ENCODE measurements around the gene RILPL1. TPM values are rescaled to one million over a fixed set of nuclear protein-coding genes. Genes with fewer than 3 reads are reported as not detected.
"Not testable (repeated sequence)": the region's sequence is repeated elsewhere in the genome, so short reads cannot be mapped to it uniquely, and the experiment has no call there.

Gene RILPL1
- total and polyA plus RNA-seq, 10 of the 15 experiments (the other 5 are each of a cell fraction or from before 2014, with no cell fraction given) = 0.05 to 0.61 (median 0.25) TPM

GRCh38 chr12:123540899-123541662 is 7.6 kb upstream of the RILPL1 start:
- FAIRE-seq (no peak), ATAC-seq (no peak), DNase-seq (ENCODE audit: low read depth, low spot score) (no peak)
- no peak overlapping the region for H2AFZ ChIP-seq (ENCODE audit: control insufficient read depth, low read depth, low read length)
- in situ Hi-C loops (cut with MboI) = no loop called here
- intact Hi-C loops (cut with micrococcal nuclease; ENCODE audit: unreplicated experiment) = no loop called here
- CTCF ChIA-PET = interaction anchor here (1.4 kb wide), 1 partner anchor 41 kb away, joined by 4 read pairs; no protein-coding TSS in a partner anchor
- H3K79me2 ChIP-seq (ENCODE audit: control insufficient read depth, insufficient read depth, low read length) = no peaks in the 10 kb centered on the region
- H3K27ac ChIP-seq (ENCODE audit: control insufficient read depth, insufficient read depth) = no peak overlapping the region
- H3K9ac ChIP-seq (ENCODE audit: control insufficient read depth, insufficient read depth, low read length) = no peak overlapping the region
- POLR2A ChIA-PET = no interaction called here
- BruUV-seq (replicated peaks) = no TSS peak
- H3K4me3 ChIP-seq = no peak overlapping the region
- no peak overlapping the region for H3K4me2 ChIP-seq (ENCODE audit: control insufficient read depth, insufficient read depth)
- RAD21 ChIA-PET (ENCODE audit: unreplicated experiment) = interaction anchor here (0.6 kb wide), 1 partner anchor 8 kb away, joined by 4 read pairs; no protein-coding TSS in a partner anchor
- H3K4me1 ChIP-seq (ENCODE audit: control insufficient read depth, insufficient read depth, low read length) = no peaks in the 10 kb centered on the region
- SMC1A ChIA-PET (ENCODE audit: uncharacterized antibody, unreplicated experiment) = no interaction called here
- H3K27me3 ChIP-seq (replicated peaks in 1 of 2; ENCODE audit: control insufficient read depth in 2 of 2, insufficient read depth in 2 of 2, low read length in 1 of 2) = no peaks in the 10 kb centered on the region; a peak in 1 of 4 replicates
- no peaks in the 10 kb centered on the region for H4K20me1 ChIP-seq (ENCODE audit: control insufficient read depth, insufficient read depth)
- TF ChIP-seq PAX8 (IDR thresholded peaks at IDR 0.05) (no peak), ETV6 (conservative IDR thresholded peaks at IDR 0.05 in 1 of 2, IDR thresholded peaks at IDR 0.05 in 1 of 2; ENCODE audit: borderline replicate concordance in 1 of 2, low read depth in 1 of 2) (no peak), BCL3 (IDR thresholded peaks at IDR 0.05; ENCODE audit: borderline replicate concordance, insufficient read depth, low read depth, low read length, poor library complexity, severe bottlenecking) (no peak), CBX3 (IDR thresholded peaks at IDR 0.05; ENCODE audit: borderline replicate concordance, low read depth) (no peak)
- WGBS (ENCODE audit: insufficient coverage, insufficient replicate concordance, low lambda C conversion rate, missing lambda C conversion rate) = 47% methylated on average over 15 of the region's 15 CpGs
- H3K36me3 ChIP-seq (ENCODE audit: control insufficient read depth in 2 of 2, insufficient read depth in 2 of 2, low read length in 1 of 2) = no peaks in the 10 kb centered on the region
- no peaks in the 10 kb centered on the region for H3K9me3 ChIP-seq (replicated peaks; ENCODE audit: control insufficient read depth, insufficient read depth, low read length)

GRCh38 chr12:123535952-123536351 is 2.4 kb upstream of the RILPL1 start:
- CTCF ChIA-PET = interaction anchor here (1.0 kb wide), 1 partner anchor 67 kb away, joined by 3 read pairs; no protein-coding TSS in a partner anchor
- H3K79me2 ChIP-seq (ENCODE audit: control insufficient read depth, insufficient read depth, low read length); H3K9ac ChIP-seq (ENCODE audit: control insufficient read depth, insufficient read depth, low read length); POLR2A ChIA-PET; H3K27ac ChIP-seq (ENCODE audit: control insufficient read depth, insufficient read depth); RAD21 ChIA-PET (ENCODE audit: unreplicated experiment); FAIRE-seq; in situ Hi-C loops (cut with MboI); H3K4me3 ChIP-seq; H4K20me1 ChIP-seq (ENCODE audit: control insufficient read depth, insufficient read depth); H3K9me3 ChIP-seq (replicated peaks; ENCODE audit: control insufficient read depth, insufficient read depth, low read length); DNase-seq (ENCODE audit: low read depth, low spot score); ATAC-seq; BruUV-seq (replicated peaks); H3K27me3 ChIP-seq (replicated peaks in 1 of 2; ENCODE audit: control insufficient read depth in 2 of 2, insufficient read depth in 2 of 2, low read length in 1 of 2); H3K36me3 ChIP-seq (ENCODE audit: control insufficient read depth in 2 of 2, insufficient read depth in 2 of 2, low read length in 1 of 2); intact Hi-C loops (cut with micrococcal nuclease; ENCODE audit: unreplicated experiment); H2AFZ ChIP-seq (ENCODE audit: control insufficient read depth, low read depth, low read length); H3K4me2 ChIP-seq (ENCODE audit: control insufficient read depth, insufficient read depth): not testable (repeated sequence)
- peaks cover 16% of the 10 kb centered on the region for H3K4me1 ChIP-seq (ENCODE audit: control insufficient read depth, insufficient read depth, low read length)
- 89% methylated on average over 11 of the region's 11 CpGs for WGBS (ENCODE audit: insufficient coverage, insufficient replicate concordance, low lambda C conversion rate, missing lambda C conversion rate)
- SMC1A ChIA-PET (ENCODE audit: uncharacterized antibody, unreplicated experiment) = interaction anchor here (0.6 kb wide), 1 partner anchor 126 kb away, joined by 5 read pairs; no protein-coding TSS in a partner anchor

All from GM12878 (cell line).